Activated T-cell treated with anti-CD3 and anti-CD28 coated beads, Interleukin-2, amount 50 U/mL, for 1 hour (primary cell): ENCODE results near the gene FAT4.

Source experiments
- DNase-seq: peaks from one replicate; pipeline ENCODE4 v3.0.0-alpha.2; 2020

Gene FAT4

GRCh38 chr4:125314676-125315575, at the start of gene FAT4:
Gene FAT4, plus strand, starts transcription at chr4:125314955. Its CDS starts 1,457 bp downstream, at chr4:125316412.
- DNase-seq = peak; percentile 24

- DNase-seq = no peak
Measured at GRCh38 chr4:125265846-125266245, 48.9 kb upstream of the FAT4 start.

- no peak for DNase-seq
Measured at GRCh38 chr4:125266901-125267604, 47.7 kb upstream of the FAT4 start.

- DNase-seq = no peak
Measured at GRCh38 chr4:125267630-125268029, 47.1 kb upstream of the FAT4 start.

GRCh38 chr4:125268068-125268755, 46.5 kb upstream of the FAT4 start:
- DNase-seq = no peak

GRCh38 chr4:125276811-125277210, 37.9 kb upstream of the FAT4 start:
- no peak for DNase-seq

GRCh38 chr4:125277790-125278189, 37.0 kb upstream of the FAT4 start:
- DNase-seq = no peak

- no peak for DNase-seq
Measured at GRCh38 chr4:125280892-125281403, 33.8 kb upstream of the FAT4 start.

- DNase-seq = no peak
Measured at GRCh38 chr4:125283707-125284279, 31.0 kb upstream of the FAT4 start.

GRCh38 chr4:125297116-125297515, 17.6 kb upstream of the FAT4 start:
- DNase-seq = no peak

GRCh38 chr4:125303058-125303457, 11.7 kb upstream of the FAT4 start:
- DNase-seq = no peak

GRCh38 chr4:125303821-125304220, 10.9 kb upstream of the FAT4 start:
- no peak for DNase-seq

- no peak for DNase-seq
Measured at GRCh38 chr4:125306112-125306511, 8.6 kb upstream of the FAT4 start.

- no peak for DNase-seq
Measured at GRCh38 chr4:125306533-125306932, 8.2 kb upstream of the FAT4 start.

- DNase-seq = no peak
Measured at GRCh38 chr4:125311503-125311902, 3.3 kb upstream of the FAT4 start.

GRCh38 chr4:125313497-125313896, 1.3 kb upstream of the FAT4 start:
- no peak for DNase-seq

- DNase-seq = no peak
Measured at GRCh38 chr4:125313989-125314667, 627 bp upstream of the FAT4 start.

- DNase-seq = peak; percentile 15
Measured at GRCh38 chr4:125315576-125316400, 1.0 kb downstream of the FAT4 start.

- no peak for DNase-seq
Measured at GRCh38 chr4:125316401-125316790, 1.6 kb downstream of the FAT4 start.

GRCh38 chr4:125316791-125317524, 2.2 kb downstream of the FAT4 start:
- no peak for DNase-seq

- DNase-seq = no peak
Measured at GRCh38 chr4:125317525-125317877, 2.7 kb downstream of the FAT4 start.
